D721Med (cell line): ENCODE data around the gene GMPR2.

Experiments used
- DNase-seq: peaks from one replicate; pipeline ENCODE4 v3.0.0; 2011; ENCODE audit warnings: low spot score; ENCODE audit not compliant: insufficient read length
- FAIRE-seq: peaks from 2 replicates; lab custom pipeline; 2011; peaks lifted over from hg19 to GRCh38; lab: Jason Lieb, UNC
- CTCF ChIP-seq: IDR thresholded peaks from 2 replicates; pipeline ENCODE4 v1.5.1; 2012; ENCODE audit warnings: mild to moderate bottlenecking, control low read depth; ENCODE audit not compliant: insufficient read depth; ENCODE audit errors: missing control alignments

Gene GMPR2

GRCh38 chr14:24284501-24285035, 51.8 kb downstream of the GMPR2 start:
- no peak for FAIRE-seq

GRCh38 chr14:24285351-24285750, 52.6 kb downstream of the GMPR2 start:
- FAIRE-seq: no peak
- DNase-seq: no peak
- no peak for TF ChIP-seq CTCF

More at GRCh38 chr14:24284501-24285035, 51.8 kb downstream of the GMPR2 start:
- no peak for DNase-seq
- TF ChIP-seq CTCF: no peak

- no peak for TF ChIP-seq CTCF
- FAIRE-seq: no peak
- DNase-seq: no peak
These were observed 54.3 kb downstream of the GMPR2 start for GRCh38 chr14:24286996-24287395.
